Stimulated activated CD8-positive, alpha-beta memory T cell treated with anti-CD3 and anti-CD28 coated beads, Interleukin-12 subunit alpha, Interleukin-12 subunit beta, amount 100 ng/mL, for 24 hours (primary cell): Measurements from ENCODE around the gene FAM168A.
A peak's percentile ranks its signal among the peaks of the same experiment; 100 is the strongest.

ENCODE experiments used
- DNase-seq: peaks from one replicate; pipeline ENCODE4 v3.0.0-alpha.2; 2020; ENCODE audit errors: extremely low read depth

The FAM168A gene

GRCh38 chr11:73389916-73390315, 208.0 kb downstream of the FAM168A start:
- no peak for DNase-seq

GRCh38 chr11:73389134-73389525, 208.8 kb downstream of the FAM168A start:
- DNase-seq = no peak

GRCh38 chr11:73388265-73389133, 209.4 kb downstream of the FAM168A start:
- no peak for DNase-seq

- no peak for DNase-seq
Measured at GRCh38 chr11:73387594-73388264, 210.2 kb downstream of the FAM168A start.

- DNase-seq = no peak
Measured at GRCh38 chr11:73386546-73386945, 211.4 kb downstream of the FAM168A start.

- no peak for DNase-seq
Measured at GRCh38 chr11:73386016-73386415, 211.9 kb downstream of the FAM168A start.

GRCh38 chr11:73384872-73385689, 212.8 kb downstream of the FAM168A start:
- no peak for DNase-seq

GRCh38 chr11:73384531-73384871, 213.4 kb downstream of the FAM168A start:
- DNase-seq = no peak

GRCh38 chr11:73384125-73384441, 213.8 kb downstream of the FAM168A start:
- DNase-seq = no peak

GRCh38 chr11:73383249-73384124, 214.4 kb downstream of the FAM168A start:
- no peak for DNase-seq

GRCh38 chr11:73382747-73383146, 215.2 kb downstream of the FAM168A start:
- no peak for DNase-seq

- no peak for DNase-seq
Measured at GRCh38 chr11:73382183-73382582, 215.7 kb downstream of the FAM168A start.

GRCh38 chr11:73381589-73381988, 216.3 kb downstream of the FAM168A start:
- no peak for DNase-seq

GRCh38 chr11:73380897-73381410, 217.0 kb downstream of the FAM168A start:
- DNase-seq = no peak

GRCh38 chr11:73380331-73380730, 217.6 kb downstream of the FAM168A start:
- no peak for DNase-seq

- DNase-seq = no peak
Measured at GRCh38 chr11:73379189-73379880, 218.6 kb downstream of the FAM168A start.

GRCh38 chr11:73376803-73377629, 220.9 kb downstream of the FAM168A start:
- peak; percentile 14 for DNase-seq

- peak; percentile 79 for DNase-seq
Measured at GRCh38 chr11:73376160-73376802, 221.6 kb downstream of the FAM168A start, which contains the start of gene RELT. Gene RELT (plus strand): TSS chr11:73376399. CDS start chr11:73389137, 12,738 bp downstream.

- DNase-seq = no peak
Measured at GRCh38 chr11:73375830-73376159, 222.1 kb downstream of the FAM168A start.
